GM12878 (cell line): Measurements from ENCODE around the gene CDK5RAP1. TPM values are rescaled to one million over a fixed set of nuclear protein-coding genes. Genes with fewer than 3 reads are reported as not detected.

Experiments
- ATAC-seq: fragments of 200-7000 bp; cut with Tn5 transposase; 3 replicates; pipeline ENCODE4 v1.9.1; 2020; ENCODE audit warnings: mild to moderate bottlenecking, moderate library complexity
- BruUV-seq: library from RNA; stranded (reverse); fragments of 400-500 nt; replicated peaks from 2 replicates; lab custom pipeline; 2021; lab: Mats Ljungman, UMichigan
- CTCF ChIA-PET: fragments of 300-600 bp; sonication (Branson Sonifier 250); formaldehyde crosslinking; extraction: SDS; loops from one replicate; lab custom pipeline; 2021; ENCODE audit warnings: inconsistent platforms; lab: Yijun Ruan, JAX
- POLR2A ChIA-PET: fragments of 350-600 bp; formaldehyde crosslinking; extraction: SDS; loops from one replicate; lab custom pipeline; 2021; ENCODE audit warnings: inconsistent platforms; lab: Charles Lee
- RAD21 ChIA-PET: fragments of 300-600 bp; sonication (Branson Sonifier 250); formaldehyde crosslinking; loops from one replicate; lab custom pipeline; 2023; ENCODE audit warnings: antibody characterized with exemption; ENCODE audit not compliant: unreplicated experiment; lab: Charles Lee
- SMC1A ChIA-PET: fragments of 300-600 bp; sonication (Branson Sonifier 250); formaldehyde crosslinking; loops from one replicate; lab custom pipeline; 2023; ENCODE audit not compliant: unreplicated experiment, uncharacterized antibody; lab: Charles Lee
- DNase-seq: peaks from one replicate; pipeline ENCODE4 v3.0.0-alpha.2; 2011; ENCODE audit warnings: low read depth, low spot score
- FAIRE-seq: peaks from 3 replicates; lab custom pipeline; 2011; peaks lifted over from hg19 to GRCh38; lab: Jason Lieb, UNC
- H2AFZ ChIP-seq: 2 replicates; pipeline ENCODE4 v1.6.0; 2011; ENCODE audit warnings: low read depth, low read length, control low read depth; ENCODE audit not compliant: control insufficient read depth
- H3K27ac ChIP-seq: 2 replicates; pipeline ENCODE4 v1.5.1; 2011; ENCODE audit warnings: control low read depth; ENCODE audit not compliant: control insufficient read depth, insufficient read depth
- H3K27me3 ChIP-seq, 2 experiments: replicated peaks in 1 of 2; 2 replicates each; pipeline versions ENCODE4 v1.6.0 to v1.6.1; 2011; ENCODE audit warnings: low read length in 1 of 2; ENCODE audit not compliant: control insufficient read depth in 2 of 2, insufficient read depth in 2 of 2
- H3K36me3 ChIP-seq, 2 experiments: 2 replicates each; pipeline ENCODE4 v1.5.1; 2011; ENCODE audit warnings: low read length in 1 of 2; ENCODE audit not compliant: control insufficient read depth in 2 of 2, insufficient read depth in 2 of 2
- H3K4me1 ChIP-seq: 2 replicates; pipeline ENCODE4 v1.6.1; 2011; ENCODE audit warnings: mild to moderate bottlenecking, low read length, moderate library complexity, mixed read lengths; ENCODE audit not compliant: control insufficient read depth, insufficient read depth
- H3K4me2 ChIP-seq: 2 replicates; pipeline ENCODE4 v1.6.0; 2011; ENCODE audit warnings: control low read depth; ENCODE audit not compliant: control insufficient read depth, insufficient read depth
- H3K4me3 ChIP-seq: fragments of 200-600 bp; sonication (generic); 2 replicates; pipeline ENCODE4 v1.5.1; 2016
- H3K79me2 ChIP-seq: 2 replicates; pipeline ENCODE4 v1.6.0; 2011; ENCODE audit warnings: low read length; ENCODE audit not compliant: control insufficient read depth, insufficient read depth
- H3K9ac ChIP-seq: 2 replicates; pipeline ENCODE4 v1.8.0; 2011; ENCODE audit warnings: low read length, control low read depth, mixed read lengths; ENCODE audit not compliant: control insufficient read depth, insufficient read depth
- H3K9me3 ChIP-seq: replicated peaks from 3 replicates; pipeline ENCODE4 v1.5.1; 2011; ENCODE audit warnings: mild to moderate bottlenecking, low read length; ENCODE audit not compliant: control insufficient read depth, insufficient read depth
- H4K20me1 ChIP-seq: 2 replicates; pipeline ENCODE4 v1.6.0; 2011; ENCODE audit not compliant: control insufficient read depth, insufficient read depth
- IRF3 ChIP-seq: fragments of 450-650 bp; IDR thresholded peaks from 2 replicates; pipeline ENCODE4 v1.6.1; 2014; ENCODE audit warnings: mild to moderate bottlenecking
- IRF4 ChIP-seq: IDR thresholded peaks from 2 replicates; pipeline ENCODE4 v1.6.1; 2011; ENCODE audit warnings: low read depth, low read length
- NFYA ChIP-seq: IDR thresholded peaks from 2 replicates; pipeline ENCODE4 v1.6.1; 2011; ENCODE audit warnings: low read depth, mild to moderate bottlenecking, low read length, improper control_type of control experiment, borderline replicate concordance
- NFYB ChIP-seq: IDR thresholded peaks from 2 replicates; pipeline ENCODE4 v1.6.1; 2011; ENCODE audit warnings: low read depth, mild to moderate bottlenecking, low read length, improper control_type of control experiment, moderate library complexity; ENCODE audit not compliant: insufficient read depth
- NR2F1 ChIP-seq: fragments of 450-650 bp; conservative IDR thresholded peaks from 2 replicates; pipeline ENCODE4 v1.6.1; 2017; ENCODE audit warnings: mild to moderate bottlenecking
- POLR2A ChIP-seq: IDR thresholded peaks from 2 replicates; pipeline ENCODE4 v1.6.1; 2011; ENCODE audit warnings: low read depth, mild to moderate bottlenecking, low read length
- RAD21 ChIP-seq: IDR thresholded peaks from 2 replicates; pipeline ENCODE4 v1.6.1; 2011; ENCODE audit warnings: mild to moderate bottlenecking, low read depth, low read length, moderate library complexity; ENCODE audit not compliant: insufficient read depth
- SPI1 ChIP-seq: IDR thresholded peaks from 2 replicates; pipeline ENCODE4 v1.6.1; 2011; ENCODE audit warnings: low read depth, mild to moderate bottlenecking, low read length, moderate library complexity, borderline replicate concordance; ENCODE audit not compliant: insufficient read depth
- TCF12 ChIP-seq: IDR thresholded peaks from 2 replicates; pipeline ENCODE4 v1.6.1; 2011; ENCODE audit warnings: low read depth, mild to moderate bottlenecking, low read length
- ZNF24 ChIP-seq: fragments of 450-650 bp; IDR thresholded peaks from 2 replicates; pipeline ENCODE4 v1.6.1; 2017; ENCODE audit warnings: antibody characterized with exemption, mild to moderate bottlenecking
- ZNF687 ChIP-seq: fragments of 450-650 bp; IDR thresholded peaks from 2 replicates; pipeline ENCODE4 v1.6.1; 2017; ENCODE audit warnings: mild to moderate bottlenecking, moderate library complexity
- WGBS: methylation state at CpG from one replicate; pipeline ENCODE4 v1.1.6; 2016; ENCODE audit warnings: low lambda C conversion rate; ENCODE audit not compliant: insufficient replicate concordance, insufficient coverage; ENCODE audit errors: missing lambda C conversion rate; 5-methylcytosine and 5-hydroxymethylcytosine counted together
- in situ Hi-C: fragments of 300-500 bp; cut with MboI; formaldehyde crosslinking; loops from 9 replicates; pipeline ENCODE4 v1.14.3; 2018; ENCODE audit warnings: mixed read lengths
- intact Hi-C: fragments of 100-400 bp; cut with micrococcal nuclease; formaldehyde crosslinking; loops from one replicate; pipeline ENCODE4 v1.14.2; 2022; ENCODE audit not compliant: unreplicated experiment
- polyA plus RNA-seq, 11 experiments: library from polyadenylated mRNA; depleted of rRNA in 4 of 11; unstranded in 6 of 11; stranded (reverse) in 5 of 11; fragments of >200 nt; fragmentation: Nextera tagmentation in 4 of 11; fragmentation: Illumina TruSeq in 1 of 11; extraction: Ambion mirVana in 4 of 11; extraction: Trizol in 1 of 11; gene quantifications; 1 replicate in 1 of 11; 2 replicates in 10 of 11; pipeline versions ENCODE4 v1.2.1 to v1.2.3, GENCODE V29; 2011 to 2016; ENCODE audit warnings: inconsistent platforms in 2 of 11, missing spikeins in 2 of 11, low read depth in 1 of 11
- total RNA-seq, 4 experiments: library from RNA; depleted of rRNA in 3 of 4; stranded (reverse); fragments of >200 nt in 3 of 4; fragmentation: Illumina TruSeq in 1 of 4; extraction: Trizol in 1 of 4; gene quantifications; 2 replicates each; pipeline versions ENCODE4 v1.2.1 to v1.2.3, GENCODE V29; 2013 to 2021

The CDK5RAP1 gene
- total and polyA plus RNA-seq, 10 of the 15 experiments (the other 5 are each of a cell fraction or from before 2014, with no cell fraction given) = 30.4 to 67.6 (median 38.8) TPM

GRCh38 chr20:33339515-33340058 is 61.7 kb downstream of the CDK5RAP1 start:
- Histone ChIP-seq H3K27ac (no peak overlapping the region), H3K27me3 (no peaks in the 10 kb centered on the region), H3K4me2 (no peak overlapping the region), H3K36me3 (no peaks in the 10 kb centered on the region), H3K79me2 (no peaks in the 10 kb centered on the region), H4K20me1 (no peaks in the 10 kb centered on the region), H3K9ac (no peak overlapping the region), H3K4me1 (peaks cover 15% of the 10 kb centered on the region), H3K4me3 (no peak overlapping the region), H2AFZ (no peak overlapping the region), H3K9me3 (no peaks in the 10 kb centered on the region)
- WGBS = 86% methylated on average over 8 of the region's 8 CpGs
- SMC1A ChIA-PET = no interaction called here
- RAD21 ChIA-PET = no interaction called here
- CTCF ChIA-PET = no interaction called here
- no TSS peak for BruUV-seq
- in situ Hi-C loops = no loop called here
- ATAC-seq (no peak), DNase-seq (no peak), FAIRE-seq (no peak)
- TF ChIP-seq NFYA (no peak), NR2F1 (no peak), IRF4 (no peak), NFYB (no peak), RAD21 (no peak)
- intact Hi-C loops = no loop called here
- POLR2A ChIA-PET = no interaction called here

GRCh38 chr20:33338467-33339258 is 62.7 kb downstream of the CDK5RAP1 start:
- FAIRE-seq (no peak), DNase-seq (no peak), ATAC-seq (no peak)
- Histone ChIP-seq H3K4me1 (peaks cover 15% of the 10 kb centered on the region), H3K4me2 (no peak overlapping the region; the same call in 1 of the 2 replicates), H3K36me3 (no peaks in the 10 kb centered on the region), H3K9ac (no peak overlapping the region), H3K9me3 (no peaks in the 10 kb centered on the region), H3K27me3 (no peaks in the 10 kb centered on the region), H3K27ac (peak overlapping the region; percentile 20; the same call in 1 of the 2 replicates), H3K79me2 (no peaks in the 10 kb centered on the region), H2AFZ (no peak overlapping the region), H3K4me3 (no peak overlapping the region), H4K20me1 (no peaks in the 10 kb centered on the region)
- intact Hi-C loops = no loop called here
- ChIA-PET RAD21 (no interaction called here), CTCF (no interaction called here), POLR2A (no interaction called here), SMC1A (no interaction called here)
- in situ Hi-C loops = no loop called here
- WGBS = 76% methylated on average over 5 of the region's 5 CpGs
- no TSS peak for BruUV-seq
- no peak for TF ChIP-seq IRF3
- TF ChIP-seq TCF12 = no peak
- no peak for TF ChIP-seq POLR2A
- TF ChIP-seq SPI1 = no peak
- TF ChIP-seq ZNF687 = no peak
- TF ChIP-seq ZNF24 = no peak
